Type B pancreatic cell (in vitro differentiated cells): ENCODE data around the gene UBE2E3. TPM values are rescaled to one million over a fixed set of nuclear protein-coding genes. Genes with fewer than 3 reads are reported as not detected.

Source experiments
- DNase-seq: peaks from one replicate; pipeline ENCODE4 v3.0.0; 2021; ENCODE audit warnings: mixed read lengths; ENCODE audit not compliant: unreplicated experiment; ENCODE audit errors: extremely low spot score
- H3K27ac Mint-ChIP-seq: 2 replicates; pipeline ENCODE4 v1.8.0; 2021; ENCODE audit warnings: mild to moderate bottlenecking, mixed read lengths
- H3K27me3 Mint-ChIP-seq: 2 replicates; pipeline ENCODE4 v1.8.0; 2021; ENCODE audit warnings: mixed read lengths
- H3K36me3 Mint-ChIP-seq: 2 replicates; pipeline ENCODE4 v1.8.0; 2021; ENCODE audit warnings: mixed read lengths
- H3K4me1 Mint-ChIP-seq: one replicate; pipeline ENCODE4 v1.8.0; 2021; ENCODE audit warnings: mixed read lengths; ENCODE audit not compliant: unreplicated experiment
- H3K4me3 Mint-ChIP-seq: 2 replicates; pipeline ENCODE4 v1.8.0; 2021; ENCODE audit warnings: mild to moderate bottlenecking, mixed read lengths
- H3K9me3 Mint-ChIP-seq: 2 replicates; pipeline ENCODE4 v1.8.0; 2021; ENCODE audit warnings: mixed read lengths
- CTCF ChIP-seq: fragments of 200-600 bp; sonication (generic); conservative IDR thresholded peaks from 2 replicates; pipeline ENCODE4 v1.5.0; 2021; ENCODE audit warnings: antibody characterized with exemption, mild to moderate bottlenecking
- total RNA-seq: library from RNA; stranded (reverse); gene quantifications from 2 replicates; pipeline ENCODE4 v1.2.1, GENCODE V29; 2021; ENCODE audit warnings: low replicate concordance

UBE2E3 gene
- total RNA-seq, 1 donor from 2014 or later, result 105 TPM

- Mint-ChIP-seq H3K9me3 (no peaks in the 10 kb centered on the region), H3K36me3 (peaks cover 5% of the 10 kb centered on the region), H3K4me3 (no peak overlapping the region), H3K27me3 (no peaks in the 10 kb centered on the region), H3K27ac (no peak overlapping the region), H3K4me1 (no peaks in the 10 kb centered on the region)
- no peak for DNase-seq
- no peak for TF ChIP-seq CTCF
Measured at GRCh38 chr2:181070119-181070835, 89.9 kb downstream of the UBE2E3 start.

- Mint-ChIP-seq H3K27ac (no peak overlapping the region), H3K36me3 (peaks cover 5% of the 10 kb centered on the region)
- no peak for TF ChIP-seq CTCF
Measured at GRCh38 chr2:181070836-181071200, 90.4 kb downstream of the UBE2E3 start.

DNA sequence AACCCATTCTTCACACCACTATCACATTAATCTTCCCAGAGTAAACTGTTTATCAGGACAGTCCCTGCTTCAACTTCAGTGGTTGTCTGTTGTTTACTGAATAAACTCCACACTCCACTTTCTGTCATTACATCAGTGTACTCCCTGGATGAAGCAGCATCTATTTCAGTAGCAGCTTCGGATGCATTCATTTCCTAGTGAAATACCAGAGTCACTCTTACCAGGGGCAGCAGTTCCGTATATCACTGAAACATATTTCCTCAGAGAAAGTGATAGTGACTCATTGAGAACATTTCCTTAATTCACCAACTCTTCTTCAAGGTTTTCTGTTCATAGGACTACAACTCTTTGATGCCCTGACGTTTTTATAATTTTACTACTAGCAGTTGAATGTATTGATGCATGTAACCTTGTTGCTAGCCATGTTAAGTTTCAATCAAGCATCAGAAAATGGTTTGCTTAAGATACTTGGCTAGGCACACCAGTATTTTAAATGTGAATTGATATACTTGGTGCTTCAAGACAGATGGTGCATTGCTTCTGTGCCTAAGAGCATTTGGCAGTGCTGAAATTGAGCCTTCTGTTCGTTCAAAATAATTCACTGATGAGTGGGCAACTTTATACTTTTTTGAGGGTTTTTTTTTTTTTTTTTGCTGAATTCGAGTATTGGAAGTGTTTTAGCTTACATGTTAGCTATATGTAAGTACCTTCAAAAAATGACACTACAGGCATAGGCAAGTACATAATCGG is 92.3 kb downstream of the UBE2E3 start:
- no peak for TF ChIP-seq CTCF
- Mint-ChIP-seq H3K4me3 (no peak overlapping the region), H3K36me3 (no peaks in the 10 kb centered on the region), H3K27me3 (no peaks in the 10 kb centered on the region), H3K27ac (no peak overlapping the region), H3K9me3 (no peaks in the 10 kb centered on the region), H3K4me1 (no peaks in the 10 kb centered on the region)
- no peak for DNase-seq

More at GRCh38 chr2:181070836-181071200, 90.4 kb downstream of the UBE2E3 start:
- DNase-seq, result no peak
- Mint-ChIP-seq H3K9me3 (no peaks in the 10 kb centered on the region), H3K27me3 (no peaks in the 10 kb centered on the region), H3K4me3 (no peak overlapping the region), H3K4me1 (no peaks in the 10 kb centered on the region)

DNA sequence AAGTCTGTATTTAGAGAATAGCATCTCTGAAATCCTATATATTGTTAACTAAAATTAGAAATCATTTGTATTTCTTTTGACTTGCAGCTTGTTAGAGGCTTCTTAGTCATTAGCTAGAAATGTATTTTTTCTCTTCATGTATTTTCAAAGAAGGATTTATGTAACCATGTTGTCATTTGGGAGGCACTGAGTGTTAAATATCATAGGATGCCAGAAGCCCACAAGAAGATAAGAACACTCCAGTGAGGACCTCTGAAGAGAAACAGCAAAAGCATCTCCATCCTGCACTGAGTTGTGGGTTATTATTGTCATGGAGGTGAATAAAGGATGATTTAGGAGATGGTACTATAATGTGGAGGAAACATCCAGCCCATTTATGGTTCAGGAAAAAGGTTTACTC is 93.5 kb downstream of the UBE2E3 start:
- DNase-seq, result no peak
- no peaks in the 10 kb centered on the region for H3K36me3 Mint-ChIP-seq
- TF ChIP-seq CTCF, result no peak

GRCh38 chr2:181074457-181074856 is 94.1 kb downstream of the UBE2E3 start:
- Mint-ChIP-seq H3K4me1 (no peaks in the 10 kb centered on the region), H3K4me3 (no peak overlapping the region), H3K27me3 (no peaks in the 10 kb centered on the region), H3K9me3 (no peaks in the 10 kb centered on the region), H3K36me3 (no peaks in the 10 kb centered on the region), H3K27ac (no peak overlapping the region)
- TF ChIP-seq CTCF, result no peak
- DNase-seq, result no peak

More for the DNA sequence above, 93.5 kb downstream of the UBE2E3 start:
- Mint-ChIP-seq H3K9me3 (no peaks in the 10 kb centered on the region), H3K27me3 (no peaks in the 10 kb centered on the region), H3K4me3 (no peak overlapping the region), H3K27ac (no peak overlapping the region), H3K4me1 (no peaks in the 10 kb centered on the region)
